Lung (tissue), 12 donors: Measurements from ENCODE around the gene HHIP. TPM values are rescaled to one million over a fixed set of nuclear protein-coding genes. Genes with fewer than 3 reads are reported as not detected.

Experiments used
- ATAC-seq: fragments of 200-7000 bp; cut with Tn5 transposase; one replicate; pipeline ENCODE4 v1.9.1; 2020; ENCODE audit warnings: moderate number of reproducible peaks; ENCODE audit not compliant: insufficient read depth, low FRiP score
- DNase-seq, 3 donors: peaks; one replicate each; pipeline ENCODE4 v3.0.0-alpha.2; 2013 to 2017
- H3K27ac ChIP-seq, 2 donors: one replicate each; pipeline ENCODE4 v1.5.1; 2013; ENCODE audit warnings: mild to moderate bottlenecking in 2 of 2, moderate library complexity in 2 of 2, control low read depth in 1 of 2, inconsistent platforms in 1 of 2, low read depth in 1 of 2, low read length in 1 of 2
- H3K27me3 ChIP-seq, 3 donors: one replicate each; pipeline ENCODE4 v1.5.1; 2013; ENCODE audit warnings: low read length in 2 of 3; ENCODE audit not compliant: control insufficient read depth in 3 of 3, insufficient read depth in 3 of 3
- H3K36me3 ChIP-seq, 4 donors: one replicate each; pipeline ENCODE4 v1.5.1; 2013; ENCODE audit warnings: low read length in 4 of 4, mild to moderate bottlenecking in 1 of 4, moderate library complexity in 1 of 4; ENCODE audit not compliant: control insufficient read depth in 4 of 4, insufficient read depth in 4 of 4
- H3K4me1 ChIP-seq, 5 donors: one replicate each; pipeline ENCODE4 v1.5.1; 2013; ENCODE audit warnings: low read length in 5 of 5, mild to moderate bottlenecking in 2 of 5, moderate library complexity in 1 of 5; ENCODE audit not compliant: control insufficient read depth in 5 of 5, insufficient read depth in 5 of 5
- H3K4me3 ChIP-seq: one replicate; pipeline ENCODE4 v1.5.1; 2013; ENCODE audit warnings: mild to moderate bottlenecking, control low read depth, moderate library complexity
- H3K9ac ChIP-seq, 2 donors: one replicate each; pipeline ENCODE4 v1.5.1; 2013; ENCODE audit warnings: low read length in 2 of 2, control low read depth in 1 of 2; ENCODE audit not compliant: insufficient read depth in 1 of 2
- H3K9me3 ChIP-seq, 4 donors: one replicate each; pipeline ENCODE4 v1.5.1; 2013; ENCODE audit warnings: low read length in 3 of 4, mild to moderate bottlenecking in 1 of 4, moderate library complexity in 1 of 4; ENCODE audit not compliant: control insufficient read depth in 4 of 4, insufficient read depth in 3 of 4
- WGBS, 2 donors: extraction: QIAGEN DNeasy Blood & Tissue Kit; methylation state at CpG; one replicate each; pipeline ENCODE4 v1.1.7; 2013; 5-methylcytosine and 5-hydroxymethylcytosine counted together
- polyA plus RNA-seq, 2 donors: library from polyadenylated mRNA; stranded (reverse); fragments of 200-250 nt; gene quantifications; one replicate each; pipeline ENCODE4 v1.2.1, GENCODE V29; 2013
- total RNA-seq, 2 donors: library from RNA; depleted of rRNA in 1 of 2; stranded (reverse); fragments of >200 nt in 1 of 2; gene quantifications; one replicate each; pipeline ENCODE4 v1.2.1, GENCODE V29; 2014 to 2021
- TF ChIP-seq, protein P1 (sequence below): IDR thresholded peaks from 2 replicates; pipeline ENCODE4 v1.5.1; 2012; ENCODE audit warnings: mild to moderate bottlenecking; ENCODE audit errors: control extremely low read depth, extremely low read depth
- donor health status: control.
- donor health status: control.
- donor health status: Bipolar disorder and iron deficiency.
- donor health status: healthy.
- donor health status: DM: yes; HTN: yes; CAD: no.

The HHIP gene
- total and polyA plus RNA-seq, 4 donors = 11.6 to 116 (median 90.2) TPM

GRCh38 chr4:144611850-144612249 is 34.1 kb upstream of the HHIP start:
- H3K36me3 ChIP-seq = no peaks in the 10 kb centered on the region
- no peak for ATAC-seq

GRCh38 chr4:144614850-144615585 is 30.9 kb upstream of the HHIP start:
- no peaks in the 10 kb centered on the region for H3K9me3 ChIP-seq
- no peak overlapping the region for H3K4me3 ChIP-seq
- H3K4me1 ChIP-seq = no peaks in the 10 kb centered on the region
- no peaks in the 10 kb centered on the region for H3K36me3 ChIP-seq
- H3K9ac ChIP-seq = no peak overlapping the region
- no peak overlapping the region for H3K27ac ChIP-seq
- H3K27me3 ChIP-seq = no peaks in the 10 kb centered on the region
- ATAC-seq (no peak), DNase-seq (peak in 2 of 3 donors; percentile 6 to 12)
- TF ChIP-seq, protein P1, sequence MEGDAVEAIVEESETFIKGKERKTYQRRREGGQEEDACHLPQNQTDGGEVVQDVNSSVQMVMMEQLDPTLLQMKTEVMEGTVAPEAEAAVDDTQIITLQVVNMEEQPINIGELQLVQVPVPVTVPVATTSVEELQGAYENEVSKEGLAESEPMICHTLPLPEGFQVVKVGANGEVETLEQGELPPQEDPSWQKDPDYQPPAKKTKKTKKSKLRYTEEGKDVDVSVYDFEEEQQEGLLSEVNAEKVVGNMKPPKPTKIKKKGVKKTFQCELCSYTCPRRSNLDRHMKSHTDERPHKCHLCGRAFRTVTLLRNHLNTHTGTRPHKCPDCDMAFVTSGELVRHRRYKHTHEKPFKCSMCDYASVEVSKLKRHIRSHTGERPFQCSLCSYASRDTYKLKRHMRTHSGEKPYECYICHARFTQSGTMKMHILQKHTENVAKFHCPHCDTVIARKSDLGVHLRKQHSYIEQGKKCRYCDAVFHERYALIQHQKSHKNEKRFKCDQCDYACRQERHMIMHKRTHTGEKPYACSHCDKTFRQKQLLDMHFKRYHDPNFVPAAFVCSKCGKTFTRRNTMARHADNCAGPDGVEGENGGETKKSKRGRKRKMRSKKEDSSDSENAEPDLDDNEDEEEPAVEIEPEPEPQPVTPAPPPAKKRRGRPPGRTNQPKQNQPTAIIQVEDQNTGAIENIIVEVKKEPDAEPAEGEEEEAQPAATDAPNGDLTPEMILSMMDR = no peak
- WGBS, 2 donors = 67 to 77% methylated on average over 3 of the region's 3 CpGs

More at GRCh38 chr4:144611850-144612249, 34.1 kb upstream of the HHIP start:
- Histone ChIP-seq H3K4me3 (no peak overlapping the region), H3K4me1 (no peaks in the 10 kb centered on the region), H3K9ac (no peak overlapping the region), H3K9me3 (no peaks in the 10 kb centered on the region), H3K27me3 (no peaks in the 10 kb centered on the region), H3K27ac (no peak overlapping the region)
- TF ChIP-seq, protein P1 = no peak
- no peak for DNase-seq

DNA sequence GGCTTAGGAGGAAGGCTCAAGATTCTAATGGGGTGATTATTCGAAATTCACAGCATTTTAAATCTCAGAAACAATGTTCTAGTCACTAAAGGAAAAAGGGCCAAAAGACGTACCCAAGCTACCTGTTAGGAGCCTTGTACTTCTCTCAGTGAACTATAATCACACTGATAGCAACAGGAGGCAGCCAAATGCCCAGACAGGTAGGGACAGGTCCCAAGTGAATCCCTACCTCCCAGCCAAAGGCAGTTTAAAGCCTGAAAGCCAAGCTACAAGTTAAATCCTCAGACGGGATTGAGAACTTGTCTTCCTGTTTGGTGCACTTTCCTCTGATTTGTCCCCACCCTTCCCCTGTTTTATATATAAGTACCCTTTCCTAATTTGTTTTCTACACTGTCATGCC is 24.3 kb upstream of the HHIP start:
- no peaks in the 10 kb centered on the region for H3K4me1 ChIP-seq
- H3K27ac ChIP-seq = no peak overlapping the region
- ATAC-seq (no peak), DNase-seq (no peak)
- no peaks in the 10 kb centered on the region for H3K36me3 ChIP-seq
- H3K9me3 ChIP-seq = no peaks in the 10 kb centered on the region
- no peak overlapping the region for H3K9ac ChIP-seq
- TF ChIP-seq, protein P1 = no peak
- 51 to 56% methylated on average over 3 of the region's 3 CpGs for WGBS, 2 donors
- no peak overlapping the region for H3K4me3 ChIP-seq
- no peaks in the 10 kb centered on the region for H3K27me3 ChIP-seq

DNA sequence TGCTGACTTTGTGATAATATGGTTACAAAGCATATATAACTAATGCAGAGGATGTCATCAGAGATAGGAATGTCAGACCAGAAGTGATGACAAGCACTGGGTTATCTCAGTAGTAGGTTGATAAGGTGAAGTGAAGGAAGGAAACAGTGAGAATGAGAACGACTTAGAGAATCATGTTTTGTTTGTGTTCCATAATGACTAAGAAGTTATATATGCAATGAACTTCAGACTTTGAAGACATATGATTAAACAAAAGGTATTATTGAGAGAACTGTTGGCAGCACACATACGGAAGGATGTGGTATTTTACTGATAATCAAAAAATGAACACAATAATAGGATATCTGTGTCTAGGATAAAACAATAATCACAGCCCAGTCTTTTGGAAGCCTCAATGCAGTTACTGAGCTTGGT is 18.3 kb upstream of the HHIP start:
- no peak overlapping the region for H3K4me3 ChIP-seq
- no peaks in the 10 kb centered on the region for H3K9me3 ChIP-seq
- H3K36me3 ChIP-seq = no peaks in the 10 kb centered on the region
- no peaks in the 10 kb centered on the region for H3K4me1 ChIP-seq
- DNase-seq (no peak), ATAC-seq (no peak)
- WGBS, 2 donors = 42 to 59% methylated on average over 2 of the region's 2 CpGs
- TF ChIP-seq, protein P1 = no peak
- no peak overlapping the region for H3K27ac ChIP-seq
- no peak overlapping the region for H3K9ac ChIP-seq
- H3K27me3 ChIP-seq = no peaks in the 10 kb centered on the region
